Measurements from ENCODE around the gene JMJD1C.

GRCh38 chr10:63415640-63416244 lies 50.0 kb downstream of the JMJD1C start:
- TF ChIP-seq CTCF (IDR thresholded peaks at IDR 0.05) (no peak), POLR2A (IDR thresholded peaks at IDR 0.05) (no peak)
